ENCODE results near the gene UBE2N.

DNA sequence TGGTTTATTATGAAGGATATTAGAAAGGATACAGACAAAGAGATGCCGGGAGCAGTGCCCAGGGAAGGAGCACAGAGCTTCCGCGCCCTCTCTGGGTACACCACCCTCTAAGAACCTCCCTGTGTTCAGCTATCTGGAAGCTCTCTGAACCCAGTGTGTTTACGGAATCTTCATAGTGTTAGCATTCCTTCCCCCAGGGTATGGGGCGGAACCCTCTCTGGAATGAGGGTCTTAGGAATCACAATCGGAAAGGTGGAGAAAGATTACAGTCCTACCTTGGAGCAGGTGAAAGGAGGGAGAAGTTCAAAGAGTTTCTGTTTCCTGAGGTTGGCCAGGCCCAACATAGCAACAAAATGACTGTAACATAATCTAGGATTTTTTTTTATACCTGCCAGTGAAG, 70.8 kb downstream of the UBE2N start:
- TF ChIP-seq, protein P1, sequence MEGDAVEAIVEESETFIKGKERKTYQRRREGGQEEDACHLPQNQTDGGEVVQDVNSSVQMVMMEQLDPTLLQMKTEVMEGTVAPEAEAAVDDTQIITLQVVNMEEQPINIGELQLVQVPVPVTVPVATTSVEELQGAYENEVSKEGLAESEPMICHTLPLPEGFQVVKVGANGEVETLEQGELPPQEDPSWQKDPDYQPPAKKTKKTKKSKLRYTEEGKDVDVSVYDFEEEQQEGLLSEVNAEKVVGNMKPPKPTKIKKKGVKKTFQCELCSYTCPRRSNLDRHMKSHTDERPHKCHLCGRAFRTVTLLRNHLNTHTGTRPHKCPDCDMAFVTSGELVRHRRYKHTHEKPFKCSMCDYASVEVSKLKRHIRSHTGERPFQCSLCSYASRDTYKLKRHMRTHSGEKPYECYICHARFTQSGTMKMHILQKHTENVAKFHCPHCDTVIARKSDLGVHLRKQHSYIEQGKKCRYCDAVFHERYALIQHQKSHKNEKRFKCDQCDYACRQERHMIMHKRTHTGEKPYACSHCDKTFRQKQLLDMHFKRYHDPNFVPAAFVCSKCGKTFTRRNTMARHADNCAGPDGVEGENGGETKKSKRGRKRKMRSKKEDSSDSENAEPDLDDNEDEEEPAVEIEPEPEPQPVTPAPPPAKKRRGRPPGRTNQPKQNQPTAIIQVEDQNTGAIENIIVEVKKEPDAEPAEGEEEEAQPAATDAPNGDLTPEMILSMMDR (IDR thresholded peaks at IDR 0.05; ENCODE audit: low read length) = no peak
- TF ChIP-seq EZH2 (optimal IDR thresholded peaks at IDR 0.05; ENCODE audit: low read depth, low read length) = no peak
